CD8-positive, alpha-beta memory T cell (primary cell): ENCODE measurements around the gene BUB3. TPM values are rescaled to one million over a fixed set of nuclear protein-coding genes. Genes with fewer than 3 reads are reported as not detected.

Experiments used
- CTCF ChIA-PET: fragments of 350-600 bp; sonication (Branson Sonifier 250); formaldehyde crosslinking; loops from one replicate; lab custom pipeline; 2021; ENCODE audit warnings: antibody characterized with exemption; lab: Charles Lee
- POLR2A ChIA-PET: fragments of 350-600 bp; sonication (Branson Sonifier 250); formaldehyde crosslinking; loops from one replicate; lab custom pipeline; 2021; ENCODE audit warnings: antibody characterized with exemption; lab: Charles Lee
- DNase-seq, 5 donors: peaks; one replicate each; pipeline versions ENCODE4 v3.0.0 to v3.0.0-alpha.2; 2020 to 2022; ENCODE audit warnings: mixed read lengths in 1 of 5
- H3K27ac ChIP-seq: one replicate; pipeline ENCODE4 v1.7.0; 2013; ENCODE audit warnings: low read depth, mild to moderate bottlenecking, low read length, moderate library complexity
- H3K27me3 ChIP-seq: 2 replicates; pipeline ENCODE4 v1.7.0; 2013; ENCODE audit warnings: low read length, mild to moderate bottlenecking; ENCODE audit not compliant: insufficient read depth, poor library complexity, severe bottlenecking
- H3K36me3 ChIP-seq: 2 replicates; pipeline ENCODE4 v1.7.0; 2013; ENCODE audit warnings: mild to moderate bottlenecking, low read length, moderate library complexity; ENCODE audit not compliant: insufficient read depth
- H3K4me1 ChIP-seq: 2 replicates; pipeline ENCODE4 v1.7.0; 2013; ENCODE audit warnings: mild to moderate bottlenecking, low read length, moderate library complexity; ENCODE audit not compliant: insufficient read depth
- H3K4me3 ChIP-seq: 2 replicates; pipeline ENCODE4 v1.7.0; 2013; ENCODE audit warnings: mild to moderate bottlenecking, low read length
- H3K9me3 ChIP-seq: 2 replicates; pipeline ENCODE4 v1.7.0; 2013; ENCODE audit warnings: mild to moderate bottlenecking, low read length
- H3K27ac Mint-ChIP-seq, 8 donors: one replicate each; pipeline ENCODE4 v1.8.0; 2020 to 2021; ENCODE audit warnings: mixed read lengths in 8 of 8, mild to moderate bottlenecking in 6 of 8, inconsistent platforms in 3 of 8, moderate library complexity in 3 of 8
- H3K27me3 Mint-ChIP-seq, 2 donors: one replicate each; pipeline ENCODE4 v1.8.0; 2020 to 2021; ENCODE audit warnings: mixed read lengths in 2 of 2, mild to moderate bottlenecking in 1 of 2, moderate library complexity in 1 of 2
- H3K36me3 Mint-ChIP-seq, 3 donors: one replicate each; pipeline ENCODE4 v1.8.0; 2020 to 2021; ENCODE audit warnings: mixed read lengths in 3 of 3, inconsistent platforms in 1 of 3, mild to moderate bottlenecking in 1 of 3
- H3K4me1 Mint-ChIP-seq, 3 donors: one replicate each; pipeline ENCODE4 v1.8.0; 2020 to 2021; ENCODE audit warnings: mixed read lengths in 3 of 3, inconsistent platforms in 1 of 3, mild to moderate bottlenecking in 1 of 3
- H3K4me3 Mint-ChIP-seq, 7 donors: one replicate each; pipeline ENCODE4 v1.8.0; 2020 to 2021; ENCODE audit warnings: mixed read lengths in 7 of 7, mild to moderate bottlenecking in 6 of 7, moderate library complexity in 4 of 7, inconsistent platforms in 2 of 7
- H3K9me3 Mint-ChIP-seq, 5 donors: one replicate each; pipeline ENCODE4 v1.8.0; 2020 to 2022; ENCODE audit warnings: mixed read lengths in 5 of 5, mild to moderate bottlenecking in 3 of 5, moderate library complexity in 2 of 5, inconsistent platforms in 1 of 5
- polyA plus RNA-seq: library from polyadenylated mRNA; unstranded; fragments of 300-500 nt; fragmentation: Illumina TruSeq; gene quantifications from one replicate; pipeline ENCODE4 v1.2.3, GENCODE V29; 2021
- total RNA-seq, 2 experiments: library from RNA; stranded (reverse); gene quantifications; one replicate each; pipeline ENCODE4 v1.2.3, GENCODE V29; 2021

The BUB3 gene
- total and polyA plus RNA-seq, 3 experiments from 2014 or later = 231 to 255 (median 254) TPM

DNA sequence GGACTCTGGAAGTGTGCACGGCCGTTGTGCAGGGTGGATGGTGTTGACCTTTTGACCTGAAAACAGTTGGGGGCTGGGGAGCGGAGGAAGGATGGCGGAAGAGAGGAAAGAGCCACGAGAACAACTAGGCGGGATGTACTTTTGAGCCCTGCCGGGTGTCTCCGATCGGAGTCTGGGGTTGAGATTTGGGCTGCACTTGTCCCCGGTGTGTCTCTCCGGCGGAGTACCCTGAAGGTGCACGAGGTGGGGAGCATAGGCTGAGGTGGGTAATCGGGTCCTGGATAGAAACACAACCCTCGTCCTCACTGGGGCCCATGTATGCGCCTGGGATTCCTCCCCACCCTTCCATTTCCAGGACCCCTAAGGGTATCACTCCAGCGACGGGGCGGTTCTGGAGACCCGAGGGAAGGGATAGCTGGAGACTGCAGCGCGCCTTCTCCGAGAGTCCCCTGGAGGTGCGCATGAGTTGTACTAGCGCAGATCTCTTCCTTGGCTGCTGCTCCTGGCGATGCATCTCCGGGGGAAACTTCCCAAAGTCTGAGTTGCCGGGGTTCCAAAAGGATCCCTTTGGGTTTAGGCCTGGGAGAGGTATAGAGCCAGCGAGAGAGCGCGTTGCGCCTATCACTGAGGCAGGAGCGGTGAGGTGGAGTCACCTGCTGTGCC lies 10.9 kb upstream of the BUB3 start:
- peak overlapping the region in 2 of 8 donors; percentile 11 to 33 for H3K27ac Mint-ChIP-seq
- peak overlapping the region; percentile 1 to 74 (median 50) for H3K4me3 Mint-ChIP-seq
- H3K4me3 ChIP-seq = no peak overlapping the region

DNA sequence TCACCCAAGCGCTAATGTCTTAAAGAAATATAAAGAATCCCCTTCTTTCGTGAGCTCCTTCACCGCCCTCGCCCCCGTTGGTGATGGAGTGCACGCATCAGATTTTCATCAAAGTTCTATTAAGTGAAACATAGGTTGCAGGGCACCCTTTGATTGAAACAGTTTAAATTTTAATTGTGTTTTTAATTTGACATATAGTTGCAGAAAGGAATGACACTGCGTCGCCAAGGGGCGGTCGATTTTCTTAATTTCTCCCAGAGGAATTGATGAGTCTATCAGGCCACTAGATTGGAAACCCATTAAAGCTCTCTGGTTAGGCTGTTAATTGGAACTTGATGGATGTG lies 10.4 kb upstream of the BUB3 start:
- no peak for DNase-seq
- Mint-ChIP-seq H3K27ac (peak overlapping the region in 2 of 8 donors; percentile 7 to 33), H3K4me3 (peak overlapping the region in 4 of 7 donors; percentile 1 to 52 (median 37)), H3K36me3 (no peaks in the 10 kb centered on the region), H3K4me1 (peaks cover 57 to 84% (median 68%) of the 10 kb centered on the region in 3 donors), H3K27me3 (peaks cover 79 to 82% of the 10 kb centered on the region in 2 donors), H3K9me3 (peaks cover 0 to 4% (median 0%) of the 10 kb centered on the region in 5 donors)
- Histone ChIP-seq H3K36me3 (no peaks in the 10 kb centered on the region), H3K27ac (no peak overlapping the region), H3K4me3 (no peak overlapping the region), H3K4me1 (peaks cover 72% of the 10 kb centered on the region), H3K9me3 (no peaks in the 10 kb centered on the region), H3K27me3 (peaks cover 89% of the 10 kb centered on the region)
- CTCF ChIA-PET = interaction anchor here (1.8 kb wide), 1 partner anchor 10 kb away, joined by 4 read pairs; the partner anchor contains the start of gene BUB3
- POLR2A ChIA-PET = no interaction called here

More for the DNA sequence above, 10.9 kb upstream of the BUB3 start:
- no peak overlapping the region for H3K27ac ChIP-seq
- peaks cover 67% of the 10 kb centered on the region for H3K4me1 ChIP-seq
- CTCF ChIA-PET = interaction anchor here (1.8 kb wide), 1 partner anchor 11 kb away, joined by 4 read pairs; the partner anchor contains the start of gene BUB3
- Mint-ChIP-seq H3K9me3 (peaks cover 0 to 4% (median 0%) of the 10 kb centered on the region in 5 donors), H3K4me1 (peaks cover 58 to 83% (median 66%) of the 10 kb centered on the region in 3 donors), H3K27me3 (peaks cover 81 to 85% of the 10 kb centered on the region in 2 donors), H3K36me3 (no peaks in the 10 kb centered on the region)
- H3K27me3 ChIP-seq = peaks cover 88% of the 10 kb centered on the region
- no peak for DNase-seq
- H3K9me3 ChIP-seq = no peaks in the 10 kb centered on the region
- POLR2A ChIA-PET = no interaction called here
- H3K36me3 ChIP-seq = no peaks in the 10 kb centered on the region

GRCh38 chr10:123144697-123145541 lies 9.3 kb upstream of the BUB3 start:
- CTCF ChIA-PET = interaction anchor here (1.2 to 2.6 kb wide), 3 partner anchors 9 to 96 kb away, joined by 3 to 9 read pairs (median 5); partner anchors contain the start of gene BUB3
- Mint-ChIP-seq H3K27ac (peak overlapping the region in 2 of 8 donors; percentile 33 to 36), H3K27me3 (peaks cover 73 to 79% of the 10 kb centered on the region in 2 donors), H3K4me3 (peak overlapping the region; percentile 21 to 72 (median 49)), H3K9me3 (peaks cover 0 to 4% (median 0%) of the 10 kb centered on the region in 5 donors), H3K36me3 (no peaks in the 10 kb centered on the region), H3K4me1 (peaks cover 54 to 81% (median 66%) of the 10 kb centered on the region in 3 donors)
- Histone ChIP-seq H3K27me3 (peaks cover 89% of the 10 kb centered on the region), H3K27ac (no peak overlapping the region), H3K36me3 (no peaks in the 10 kb centered on the region), H3K4me1 (peaks cover 75% of the 10 kb centered on the region), H3K4me3 (no peak overlapping the region), H3K9me3 (no peaks in the 10 kb centered on the region)
- DNase-seq = no peak
- POLR2A ChIA-PET = no interaction called here

- Histone ChIP-seq H3K4me3 (no peak overlapping the region), H3K36me3 (no peaks in the 10 kb centered on the region), H3K27me3 (peaks cover 87% of the 10 kb centered on the region), H3K27ac (no peak overlapping the region), H3K4me1 (peaks cover 75% of the 10 kb centered on the region), H3K9me3 (no peaks in the 10 kb centered on the region)
- Mint-ChIP-seq H3K4me3 (peak overlapping the region; percentile 21 to 75 (median 51)), H3K27ac (peak overlapping the region in 2 of 8 donors; percentile 33 to 82), H3K36me3 (no peaks in the 10 kb centered on the region), H3K27me3 (peaks cover 72 to 79% of the 10 kb centered on the region in 2 donors), H3K9me3 (peaks cover 0 to 4% (median 0%) of the 10 kb centered on the region in 5 donors), H3K4me1 (peaks cover 53 to 81% (median 67%) of the 10 kb centered on the region in 3 donors)
- ChIA-PET CTCF (interaction anchor here (1.2 to 2.6 kb wide), 3 partner anchors 8 to 95 kb away, joined by 3 to 9 read pairs (median 5); partner anchors contain the start of gene BUB3), POLR2A (no interaction called here)
- DNase-seq = no peak
Observed at GRCh38 chr10:123145542-123146012, 8.6 kb upstream of the BUB3 start.

DNA sequence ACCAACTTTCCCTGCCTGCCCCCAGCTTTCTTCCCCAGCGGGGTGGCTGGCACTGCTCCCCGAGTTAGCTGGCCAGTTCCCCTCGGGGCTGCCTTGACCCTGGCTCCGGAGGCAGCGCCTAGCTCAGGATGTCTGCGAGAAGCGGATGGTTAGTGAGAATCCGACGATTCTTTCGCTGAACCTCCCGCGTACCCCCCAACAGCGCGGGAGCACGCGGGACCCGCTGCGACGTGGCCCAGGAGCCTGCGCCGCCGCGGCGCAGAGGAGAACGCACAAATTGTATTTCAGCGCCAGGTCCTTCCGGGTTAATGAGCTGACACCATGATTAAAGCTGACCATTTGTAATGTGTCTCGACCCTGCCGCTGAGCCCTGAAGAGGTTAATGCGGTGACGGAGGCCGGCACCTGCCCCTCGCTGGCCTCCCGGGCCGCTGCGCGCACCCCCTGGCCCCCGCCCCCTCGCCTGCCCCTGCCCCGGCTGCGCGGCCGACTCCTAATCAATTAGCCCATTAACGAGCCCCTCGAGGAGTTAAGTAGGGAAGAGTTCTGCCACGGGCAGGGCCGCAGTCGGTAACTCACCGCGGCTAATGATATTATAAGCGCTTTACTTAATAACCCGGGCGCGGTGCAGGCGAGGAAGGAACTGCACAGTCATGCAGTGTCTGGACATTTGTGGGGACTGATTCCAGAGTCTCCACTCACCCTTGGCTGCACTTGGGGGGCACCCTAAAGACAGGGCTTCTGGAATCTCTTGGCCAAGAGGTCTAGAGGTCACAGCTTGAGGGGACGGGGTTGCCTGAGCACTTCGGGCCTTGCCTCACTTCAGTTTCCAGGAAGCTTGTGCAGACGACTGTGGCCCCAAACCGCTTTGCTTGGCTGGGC lies 7.9 kb upstream of the BUB3 start:
- DNase-seq = no peak
- no peak overlapping the region for H3K27ac ChIP-seq
- H3K9me3 ChIP-seq = no peaks in the 10 kb centered on the region
- H3K4me3 Mint-ChIP-seq = peak overlapping the region; percentile 48 to 72 (median 57)
- CTCF ChIA-PET = interaction anchor here (1.8 to 2.6 kb wide), 2 partner anchors 8 to 12 kb away, joined by 5 to 9 read pairs; partner anchors contain the start of gene BUB3
- H3K36me3 Mint-ChIP-seq = no peaks in the 10 kb centered on the region
- H3K4me1 Mint-ChIP-seq = peaks cover 57 to 86% (median 73%) of the 10 kb centered on the region in 3 donors
- peaks cover 65 to 79% of the 10 kb centered on the region in 2 donors for H3K27me3 Mint-ChIP-seq
- peaks cover 87% of the 10 kb centered on the region for H3K27me3 ChIP-seq
- no peak overlapping the region for H3K4me3 ChIP-seq
- H3K27ac Mint-ChIP-seq = peak overlapping the region in 2 of 8 donors; percentile 26 to 69
- H3K9me3 Mint-ChIP-seq = peaks cover 0 to 4% (median 0%) of the 10 kb centered on the region in 5 donors
- H3K36me3 ChIP-seq = no peaks in the 10 kb centered on the region
- POLR2A ChIA-PET = no interaction called here
- peaks cover 80% of the 10 kb centered on the region for H3K4me1 ChIP-seq

DNA sequence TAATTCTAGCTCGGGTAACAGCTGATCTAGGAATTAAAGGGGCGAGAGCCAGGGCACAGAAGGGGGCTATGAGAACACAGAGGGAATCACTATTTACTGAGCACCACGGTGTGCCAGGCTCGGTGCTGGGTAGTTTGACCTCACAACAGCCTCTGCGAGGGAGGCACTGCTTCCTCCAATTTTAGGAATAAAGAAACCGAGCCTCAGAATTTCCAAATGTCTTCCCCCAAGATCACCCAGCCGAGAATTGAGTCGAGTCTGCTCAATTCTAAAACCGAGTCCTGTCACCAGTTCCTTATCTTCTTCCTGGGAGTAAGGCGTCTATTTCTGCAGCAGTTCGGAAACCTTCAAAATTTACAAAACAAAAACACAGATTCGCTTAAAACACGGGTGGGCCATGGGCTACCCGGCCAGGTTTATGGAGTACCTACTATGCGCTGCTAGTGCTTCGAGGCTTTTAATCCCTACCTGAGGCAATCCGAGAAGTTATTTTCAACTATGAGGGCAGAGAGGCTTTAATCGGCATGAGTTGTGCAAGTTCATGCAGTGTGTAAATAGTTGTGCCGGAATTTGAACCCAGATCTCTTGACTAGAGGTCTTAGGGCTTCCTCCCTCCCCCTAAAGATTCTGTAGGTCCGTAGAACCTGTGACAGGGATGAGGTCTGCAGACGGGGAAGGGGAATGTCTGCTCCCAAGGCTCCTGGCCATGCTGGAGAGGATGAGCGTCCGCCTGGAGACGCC lies 7.1 kb upstream of the BUB3 start:
- H3K27ac ChIP-seq = no peak overlapping the region
- POLR2A ChIA-PET = no interaction called here
- H3K9me3 Mint-ChIP-seq = peaks cover 0 to 4% (median 0%) of the 10 kb centered on the region in 5 donors
- CTCF ChIA-PET = interaction anchor here (2.6 kb wide), 1 partner anchor 13 kb away, joined by 9 read pairs; no protein-coding TSS in a partner anchor
- no peaks in the 10 kb centered on the region for H3K36me3 ChIP-seq
- peak overlapping the region; percentile 20 to 75 (median 57) for H3K4me3 Mint-ChIP-seq
- H3K27ac Mint-ChIP-seq = peak overlapping the region in 2 of 8 donors; percentile 26 to 69
- H3K4me1 Mint-ChIP-seq = peaks cover 54 to 87% (median 71%) of the 10 kb centered on the region in 3 donors
- H3K27me3 ChIP-seq = peaks cover 87% of the 10 kb centered on the region
- no peak overlapping the region for H3K4me3 ChIP-seq
- no peak for DNase-seq
- peaks cover 82% of the 10 kb centered on the region for H3K4me1 ChIP-seq
- H3K36me3 Mint-ChIP-seq = no peaks in the 10 kb centered on the region
- no peaks in the 10 kb centered on the region for H3K9me3 ChIP-seq
- peaks cover 64 to 79% of the 10 kb centered on the region in 2 donors for H3K27me3 Mint-ChIP-seq
